ENCODE data around the gene ALPI. TPM values are rescaled to one million over a fixed set of nuclear protein-coding genes. Genes with fewer than 3 reads are reported as not detected.

Gene ALPI
- total RNA-seq, 2 experiments from 2014 or later = not detected

GRCh38 chr2:232434091-232434490, 21.9 kb upstream of the ALPI start:
- no peaks in the 10 kb centered on the region for H3K36me3 Mint-ChIP-seq (ENCODE audit: low read depth)
- CTCF ChIA-PET = interaction anchor here (1.1 kb wide), 1 partner anchor 9 kb away, joined by 3 read pairs; no protein-coding TSS in a partner anchor
- no peak overlapping the region for H3K4me3 Mint-ChIP-seq
- Histone ChIP-seq H3K4me3 (ENCODE audit: low read length) (no peak overlapping the region), H3K4me1 (ENCODE audit: insufficient read depth, low read length) (no peaks in the 10 kb centered on the region), H3K36me3 (ENCODE audit: insufficient read depth, low read length) (no peaks in the 10 kb centered on the region), H3K9me3 (ENCODE audit: control insufficient read depth in 1 of 2, insufficient read depth in 1 of 2, low read length in 2 of 2) (peaks cover 0 to 6% of the 10 kb centered on the region in 2 experiments), H3K27me3 (ENCODE audit: control insufficient read depth in 1 of 2, insufficient read depth in 2 of 2, low read length in 2 of 2) (peaks cover 0 to 2% of the 10 kb centered on the region in 2 experiments), H3K27ac (ENCODE audit: low read depth in 1 of 2, low read length in 2 of 2) (no peak overlapping the region)
- DNase-seq (no peak), ATAC-seq (ENCODE audit: poor library complexity) (no peak)
- intact Hi-C loops (cut with DNase I, micrococcal nuclease) = no loop called here
- H3K4me1 Mint-ChIP-seq (ENCODE audit: low read depth) = no peaks in the 10 kb centered on the region
- no peak overlapping the region for H3K27ac Mint-ChIP-seq
- POLR2A ChIA-PET = no interaction called here
- TF ChIP-seq CTCF (IDR thresholded peaks at IDR 0.05) = no peak
- no peaks in the 10 kb centered on the region for H3K27me3 Mint-ChIP-seq
- no peaks in the 10 kb centered on the region for H3K9me3 Mint-ChIP-seq

- no peak for ATAC-seq (ENCODE audit: poor library complexity)
- no peaks in the 10 kb centered on the region for H3K4me1 Mint-ChIP-seq (ENCODE audit: low read depth)
- peaks cover 0 to 2% of the 10 kb centered on the region in 2 experiments for H3K27me3 ChIP-seq (ENCODE audit: control insufficient read depth in 1 of 2, insufficient read depth in 2 of 2, low read length in 2 of 2)
- ChIA-PET POLR2A (no interaction called here), CTCF (no interaction called here)
- H3K4me1 ChIP-seq (ENCODE audit: insufficient read depth, low read length) = peaks cover 1% of the 10 kb centered on the region
- H3K27me3 Mint-ChIP-seq = no peaks in the 10 kb centered on the region
- no peak overlapping the region for H3K4me3 Mint-ChIP-seq
- H3K27ac ChIP-seq (ENCODE audit: low read depth in 1 of 2, low read length in 2 of 2) = no peak overlapping the region
- no peaks in the 10 kb centered on the region for H3K9me3 Mint-ChIP-seq
- H3K36me3 Mint-ChIP-seq (ENCODE audit: low read depth) = no peaks in the 10 kb centered on the region
- no peak for TF ChIP-seq CTCF (IDR thresholded peaks at IDR 0.05)
- no peak overlapping the region for H3K27ac Mint-ChIP-seq
- no peaks in the 10 kb centered on the region for H3K36me3 ChIP-seq (ENCODE audit: insufficient read depth, low read length)
- no peak for DNase-seq
- no peak overlapping the region for H3K4me3 ChIP-seq (ENCODE audit: low read length)
- H3K9me3 ChIP-seq (ENCODE audit: control insufficient read depth in 1 of 2, insufficient read depth in 1 of 2, low read length in 2 of 2) = peaks cover 0 to 6% of the 10 kb centered on the region in 2 experiments
- intact Hi-C loops (cut with DNase I, micrococcal nuclease) = loop anchor here in 1 of 2 experiments (5.0 kb wide), 2 partner anchors 88 to 582 kb away; partner anchors contain the start of gene PRSS56
These were observed 21.2 kb upstream of the ALPI start for GRCh38 chr2:232434563-232435374.

- H3K4me1 Mint-ChIP-seq (ENCODE audit: low read depth) = no peaks in the 10 kb centered on the region
- no peaks in the 10 kb centered on the region for H3K27me3 Mint-ChIP-seq
- peaks cover 0 to 2% of the 10 kb centered on the region in 2 experiments for H3K27me3 ChIP-seq (ENCODE audit: control insufficient read depth in 1 of 2, insufficient read depth in 2 of 2, low read length in 2 of 2)
- no peak for TF ChIP-seq CTCF (IDR thresholded peaks at IDR 0.05)
- H3K27ac Mint-ChIP-seq = no peak overlapping the region
- no peak overlapping the region for H3K4me3 Mint-ChIP-seq
- peaks cover 6% of the 10 kb centered on the region for H3K4me1 ChIP-seq (ENCODE audit: insufficient read depth, low read length)
- no peaks in the 10 kb centered on the region for H3K36me3 Mint-ChIP-seq (ENCODE audit: low read depth)
- ChIA-PET POLR2A (no interaction called here), CTCF (no interaction called here)
- intact Hi-C loops (cut with DNase I, micrococcal nuclease) = loop anchor here in 1 of 2 experiments (5.0 kb wide), 2 partner anchors 87 to 583 kb away; partner anchors contain the start of gene PRSS56
- no peak overlapping the region for H3K27ac ChIP-seq (ENCODE audit: low read depth in 1 of 2, low read length in 2 of 2)
- no peaks in the 10 kb centered on the region for H3K9me3 Mint-ChIP-seq
- ATAC-seq (ENCODE audit: poor library complexity) = no peak
- no peaks in the 10 kb centered on the region for H3K36me3 ChIP-seq (ENCODE audit: insufficient read depth, low read length)
- H3K9me3 ChIP-seq (ENCODE audit: control insufficient read depth in 1 of 2, insufficient read depth in 1 of 2, low read length in 2 of 2) = peaks cover 0 to 6% of the 10 kb centered on the region in 2 experiments
- no peak overlapping the region for H3K4me3 ChIP-seq (ENCODE audit: low read length)
- no peak for DNase-seq
These were observed 20.6 kb upstream of the ALPI start for GRCh38 chr2:232435375-232435648.

All from CD4-positive, alpha-beta T cell (primary cell).